Activated T-cell treated with anti-CD3 and anti-CD28 coated beads, Interleukin-2, amount 50 U/mL, for 4 hours (primary cell): ENCODE measurements around the gene BCAR3. TPM values are rescaled to one million over a fixed set of nuclear protein-coding genes. Genes with fewer than 3 reads are reported as not detected.

ENCODE experiments used
- ATAC-seq, 2 donors: fragments of 200-7000 bp; cut with Tn5 transposase; one replicate each; pipeline ENCODE4 v1.10.0; 2021
- DNase-seq: peaks from one replicate; pipeline ENCODE4 v3.0.0-alpha.2; 2020
- H3K27me3 Mint-ChIP-seq: one replicate; pipeline ENCODE4 v1.8.0; 2021; ENCODE audit warnings: low read depth, mixed read lengths
- H3K36me3 Mint-ChIP-seq: one replicate; pipeline ENCODE4 v1.8.0; 2022; ENCODE audit warnings: mixed read lengths; ENCODE audit not compliant: insufficient read depth
- H3K4me1 Mint-ChIP-seq: one replicate; pipeline ENCODE4 v1.8.0; 2021; ENCODE audit warnings: low read depth, mixed read lengths
- H3K4me3 Mint-ChIP-seq: one replicate; pipeline ENCODE4 v1.8.0; 2021; ENCODE audit warnings: mild to moderate bottlenecking, moderate library complexity, mixed read lengths
- H3K9me3 Mint-ChIP-seq: one replicate; pipeline ENCODE4 v1.8.0; 2021; ENCODE audit warnings: mixed read lengths
- total RNA-seq, 3 donors: library from RNA; stranded (reverse); gene quantifications; one replicate each; pipeline ENCODE4 v1.2.1, GENCODE V29; 2021

BCAR3 gene
- total RNA-seq, 3 donors from 2014 or later = 0.53 to 1.7 (median 1.2) TPM

DNA sequence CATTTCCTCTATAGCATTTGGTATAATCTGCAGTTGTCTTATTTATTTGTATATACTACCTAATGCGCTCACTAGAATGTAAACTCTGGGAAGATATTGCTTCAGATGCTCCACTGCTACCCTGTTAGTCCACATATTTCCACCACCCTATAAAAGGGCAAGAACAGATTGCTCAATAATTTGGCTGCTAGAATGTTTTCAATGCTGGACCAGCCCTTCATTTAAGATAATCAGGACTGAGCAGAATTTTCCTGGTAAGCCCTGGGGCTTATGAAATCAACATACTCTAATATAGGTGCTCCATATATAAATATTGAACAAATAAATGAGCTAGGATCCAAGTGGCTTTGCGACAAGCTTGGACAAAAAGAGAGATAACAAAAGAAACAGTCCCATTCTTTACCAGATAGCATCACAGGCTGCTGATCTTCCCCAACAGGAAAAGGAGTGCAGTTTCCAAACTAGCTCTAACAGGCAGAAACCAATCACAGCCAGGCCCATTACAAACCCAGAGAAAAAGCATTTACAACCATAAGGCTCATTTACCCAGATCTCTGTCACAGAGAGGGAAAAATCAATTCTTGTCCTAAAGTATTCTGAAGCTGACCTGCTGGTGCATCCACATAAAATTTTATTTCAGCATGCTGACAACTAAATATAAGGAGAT is 8.3 kb downstream of the BCAR3 start:
- H3K9me3 Mint-ChIP-seq = no peaks in the 10 kb centered on the region
- ATAC-seq = no peak
- DNase-seq = no peak
- H3K4me3 Mint-ChIP-seq = no peak overlapping the region
- H3K36me3 Mint-ChIP-seq = no peaks in the 10 kb centered on the region
- H3K4me1 Mint-ChIP-seq = no peaks in the 10 kb centered on the region
- H3K27me3 Mint-ChIP-seq = peaks cover 5% of the 10 kb centered on the region

DNA sequence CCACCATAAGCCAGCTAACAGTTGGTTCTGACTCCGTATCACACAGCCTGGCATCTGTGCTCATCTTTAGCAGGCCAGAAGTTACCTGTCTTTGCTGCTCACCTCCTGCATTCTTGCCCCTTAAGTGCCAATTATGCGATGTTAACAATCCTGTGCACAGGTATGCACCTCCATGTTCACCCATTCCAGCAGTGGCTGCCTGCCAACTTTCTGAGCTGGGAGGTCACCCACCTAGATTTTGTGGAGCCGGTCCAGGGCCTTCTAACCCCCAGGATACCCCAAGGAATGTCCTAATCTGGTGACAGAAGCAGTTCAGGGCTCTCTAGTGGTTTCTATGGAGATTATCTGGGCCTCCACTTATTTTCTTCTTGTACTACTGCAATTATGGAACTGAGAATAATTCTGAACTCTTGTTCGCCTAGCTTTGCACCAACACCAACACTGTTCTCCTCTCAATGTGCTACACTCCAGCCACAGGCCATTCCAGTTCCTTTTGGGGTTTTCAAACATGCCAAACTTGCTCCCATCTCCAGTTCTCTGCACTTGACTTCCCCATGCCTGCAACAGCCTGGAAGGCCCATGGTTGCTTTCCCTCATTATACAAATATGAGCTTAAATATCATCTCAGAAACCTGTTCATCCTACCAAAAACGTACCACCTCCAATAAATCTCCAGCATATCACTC is 9.0 kb downstream of the BCAR3 start:
- peaks cover 4% of the 10 kb centered on the region for H3K27me3 Mint-ChIP-seq
- ATAC-seq (no peak), DNase-seq (no peak)
- no peaks in the 10 kb centered on the region for H3K9me3 Mint-ChIP-seq
- no peaks in the 10 kb centered on the region for H3K4me1 Mint-ChIP-seq
- no peak overlapping the region for H3K4me3 Mint-ChIP-seq
- H3K36me3 Mint-ChIP-seq = no peaks in the 10 kb centered on the region

DNA sequence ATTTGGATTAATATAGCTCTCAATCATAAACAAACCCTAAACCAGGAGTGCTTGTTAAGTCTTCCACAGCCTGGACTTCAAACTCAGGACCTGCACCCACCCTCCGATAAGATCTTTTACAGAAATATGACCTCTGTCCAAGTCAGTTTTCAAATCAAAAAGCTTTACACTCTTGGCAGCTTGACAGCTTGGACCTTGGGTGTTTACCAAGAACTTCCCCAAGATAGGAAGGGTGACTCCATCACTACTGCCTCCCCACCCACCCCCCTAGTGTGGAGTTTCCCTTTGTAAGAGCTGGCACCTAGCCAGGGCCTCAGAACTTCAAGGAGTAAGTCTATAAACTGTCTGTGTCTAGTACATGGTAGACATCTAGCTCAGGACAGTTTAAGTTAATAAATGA is 9.6 kb downstream of the BCAR3 start:
- no peaks in the 10 kb centered on the region for H3K27me3 Mint-ChIP-seq
- no peak overlapping the region for H3K4me3 Mint-ChIP-seq
- H3K9me3 Mint-ChIP-seq = no peaks in the 10 kb centered on the region
- H3K36me3 Mint-ChIP-seq = no peaks in the 10 kb centered on the region
- ATAC-seq = no peak
- no peak for DNase-seq
- H3K4me1 Mint-ChIP-seq = no peaks in the 10 kb centered on the region

DNA sequence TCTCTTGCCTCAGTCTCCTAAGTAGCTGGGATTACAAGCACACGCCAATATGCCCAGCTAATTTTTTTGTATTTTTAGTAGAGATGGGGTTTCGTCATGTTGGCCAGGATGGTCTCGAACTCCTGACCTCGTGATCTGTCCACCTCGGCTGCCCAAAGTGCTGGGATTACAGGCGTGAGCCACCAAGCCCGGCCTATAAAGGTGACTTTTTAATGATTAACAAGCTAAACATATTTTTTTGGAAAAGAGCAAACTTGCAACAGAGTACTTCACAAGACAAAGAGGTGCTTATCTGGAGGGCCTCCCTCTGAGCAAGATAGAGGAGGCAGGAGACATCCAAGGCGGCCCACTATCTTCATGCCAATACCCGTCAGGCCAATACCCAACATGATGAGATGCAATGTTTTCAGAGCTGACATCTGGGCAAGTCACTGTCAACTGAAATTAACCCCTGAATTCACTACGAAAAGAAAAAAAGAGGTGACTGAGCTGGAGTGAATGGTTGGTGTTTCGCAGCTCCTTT is 10.5 kb downstream of the BCAR3 start:
- no peak for DNase-seq
- no peaks in the 10 kb centered on the region for H3K36me3 Mint-ChIP-seq
- H3K9me3 Mint-ChIP-seq = no peaks in the 10 kb centered on the region
- no peaks in the 10 kb centered on the region for H3K4me1 Mint-ChIP-seq
- no peak for ATAC-seq
- H3K27me3 Mint-ChIP-seq = no peaks in the 10 kb centered on the region
- no peak overlapping the region for H3K4me3 Mint-ChIP-seq

DNA sequence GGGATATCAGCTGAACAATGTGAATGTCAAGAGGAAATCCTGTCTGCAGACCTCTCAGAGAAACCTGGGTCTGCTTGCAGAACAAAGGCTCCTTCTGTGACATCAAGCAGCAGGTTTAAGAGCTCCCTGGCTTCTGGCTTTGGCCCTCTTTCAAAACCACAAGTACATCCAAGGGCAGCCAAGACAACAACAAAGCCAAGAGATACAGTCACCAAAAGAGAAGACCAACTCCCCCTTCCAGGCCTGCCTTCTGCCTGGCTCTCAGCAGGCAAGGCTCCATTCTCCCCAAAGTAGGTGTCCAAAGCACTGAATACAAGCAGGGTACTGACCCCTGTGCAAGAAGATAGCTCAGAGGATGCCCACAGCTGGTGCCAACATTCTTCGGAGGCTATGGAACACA is 11.5 kb downstream of the BCAR3 start:
- no peak overlapping the region for H3K4me3 Mint-ChIP-seq
- DNase-seq = no peak
- H3K9me3 Mint-ChIP-seq = no peaks in the 10 kb centered on the region
- H3K27me3 Mint-ChIP-seq = no peaks in the 10 kb centered on the region
- H3K4me1 Mint-ChIP-seq = no peaks in the 10 kb centered on the region
- no peak for ATAC-seq
- no peaks in the 10 kb centered on the region for H3K36me3 Mint-ChIP-seq

DNA sequence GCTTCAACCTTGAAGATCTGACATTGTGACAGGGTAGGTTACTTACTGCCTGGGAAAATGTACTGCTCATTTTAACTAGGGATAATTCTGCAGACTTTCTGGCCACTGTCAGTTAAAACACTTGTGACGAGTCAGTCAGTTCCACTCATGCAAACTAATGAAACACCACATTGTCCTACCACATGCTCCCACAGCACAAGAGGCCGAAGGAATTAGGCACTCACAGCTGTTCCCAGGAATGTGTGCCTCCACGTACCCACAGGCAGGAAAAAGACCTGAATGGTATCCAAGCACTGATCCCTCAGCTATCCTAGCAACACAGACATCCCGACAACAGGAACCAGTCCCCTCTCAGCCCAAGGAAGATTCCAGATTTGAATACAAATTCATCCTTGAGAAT is 12.3 kb downstream of the BCAR3 start:
- no peak for DNase-seq
- H3K36me3 Mint-ChIP-seq = no peaks in the 10 kb centered on the region
- ATAC-seq = no peak

DNA sequence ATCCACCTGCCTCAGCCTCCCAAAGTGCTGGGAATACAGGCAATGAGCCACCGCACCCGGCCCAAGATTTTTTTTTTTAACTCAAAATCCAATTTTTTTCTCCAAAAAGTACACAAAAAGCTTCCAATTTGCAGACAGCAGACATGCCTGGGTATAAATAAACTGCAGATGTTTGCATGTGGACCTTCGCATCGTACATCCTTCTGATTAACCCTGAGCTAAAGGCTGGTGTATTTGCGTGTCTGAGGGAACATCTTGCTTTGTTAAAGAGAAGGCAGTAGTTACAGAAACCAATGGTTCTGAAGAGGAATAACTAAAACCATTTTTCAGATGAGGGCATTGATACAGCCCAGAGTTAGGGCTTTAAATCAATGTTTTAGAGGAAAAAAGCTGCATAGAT is 12.7 kb downstream of the BCAR3 start:
- Mint-ChIP-seq H3K9me3 (no peaks in the 10 kb centered on the region), H3K36me3 (no peaks in the 10 kb centered on the region), H3K4me3 (no peak overlapping the region), H3K27me3 (peaks cover 1% of the 10 kb centered on the region), H3K4me1 (no peaks in the 10 kb centered on the region)
- DNase-seq (no peak), ATAC-seq (no peak)

More for the DNA sequence above, 12.3 kb downstream of the BCAR3 start:
- no peak overlapping the region for H3K4me3 Mint-ChIP-seq
- H3K4me1 Mint-ChIP-seq = no peaks in the 10 kb centered on the region
- peaks cover 1% of the 10 kb centered on the region for H3K27me3 Mint-ChIP-seq
- no peaks in the 10 kb centered on the region for H3K9me3 Mint-ChIP-seq

DNA sequence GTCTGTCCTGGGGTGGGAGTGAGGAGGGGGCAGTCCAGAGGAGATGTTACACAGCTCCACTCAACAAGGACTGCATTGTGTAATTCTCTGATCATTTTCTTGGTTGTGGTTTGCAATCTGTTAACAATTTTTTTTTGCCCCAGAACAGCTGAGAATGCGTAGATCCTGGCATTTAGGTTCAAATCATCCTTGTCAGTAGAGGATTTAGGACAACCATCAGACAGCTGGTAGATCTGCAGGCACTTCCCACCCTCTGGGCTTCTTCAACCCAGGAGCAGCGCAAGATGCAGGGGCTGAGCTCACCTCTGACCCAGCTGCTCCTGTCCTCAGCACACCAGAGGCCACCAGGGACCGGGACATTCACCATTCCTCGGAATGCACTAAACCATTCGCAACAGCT is 13.5 kb downstream of the BCAR3 start:
- peaks cover 1% of the 10 kb centered on the region for H3K27me3 Mint-ChIP-seq
- H3K36me3 Mint-ChIP-seq = no peaks in the 10 kb centered on the region
- DNase-seq = no peak
- H3K4me3 Mint-ChIP-seq = no peak overlapping the region
- ATAC-seq = no peak
- H3K4me1 Mint-ChIP-seq = no peaks in the 10 kb centered on the region
- no peaks in the 10 kb centered on the region for H3K9me3 Mint-ChIP-seq

DNA sequence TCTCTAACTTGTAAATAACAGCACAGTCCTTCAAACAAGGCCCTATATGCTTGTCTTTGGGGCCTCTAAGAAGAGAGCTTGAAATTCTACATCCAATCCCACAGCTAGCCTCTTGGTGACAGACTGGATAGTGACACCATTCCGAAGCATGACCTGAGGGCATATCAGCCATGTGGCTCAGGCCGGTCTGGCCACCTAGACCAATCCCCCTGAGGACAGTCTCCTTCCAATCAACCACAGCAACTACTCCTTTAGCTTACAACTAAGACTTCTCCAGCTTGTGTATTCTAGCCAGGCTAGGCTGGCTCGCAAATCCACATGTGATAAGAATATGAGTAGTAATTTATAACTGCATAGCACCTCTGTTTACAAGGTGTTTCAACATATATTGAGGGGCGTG is 14.0 kb downstream of the BCAR3 start:
- H3K4me3 Mint-ChIP-seq = no peak overlapping the region
- H3K27me3 Mint-ChIP-seq = peaks cover 1% of the 10 kb centered on the region
- H3K36me3 Mint-ChIP-seq = no peaks in the 10 kb centered on the region
- no peak for DNase-seq
- no peaks in the 10 kb centered on the region for H3K4me1 Mint-ChIP-seq
- no peak for ATAC-seq
- H3K9me3 Mint-ChIP-seq = no peaks in the 10 kb centered on the region

DNA sequence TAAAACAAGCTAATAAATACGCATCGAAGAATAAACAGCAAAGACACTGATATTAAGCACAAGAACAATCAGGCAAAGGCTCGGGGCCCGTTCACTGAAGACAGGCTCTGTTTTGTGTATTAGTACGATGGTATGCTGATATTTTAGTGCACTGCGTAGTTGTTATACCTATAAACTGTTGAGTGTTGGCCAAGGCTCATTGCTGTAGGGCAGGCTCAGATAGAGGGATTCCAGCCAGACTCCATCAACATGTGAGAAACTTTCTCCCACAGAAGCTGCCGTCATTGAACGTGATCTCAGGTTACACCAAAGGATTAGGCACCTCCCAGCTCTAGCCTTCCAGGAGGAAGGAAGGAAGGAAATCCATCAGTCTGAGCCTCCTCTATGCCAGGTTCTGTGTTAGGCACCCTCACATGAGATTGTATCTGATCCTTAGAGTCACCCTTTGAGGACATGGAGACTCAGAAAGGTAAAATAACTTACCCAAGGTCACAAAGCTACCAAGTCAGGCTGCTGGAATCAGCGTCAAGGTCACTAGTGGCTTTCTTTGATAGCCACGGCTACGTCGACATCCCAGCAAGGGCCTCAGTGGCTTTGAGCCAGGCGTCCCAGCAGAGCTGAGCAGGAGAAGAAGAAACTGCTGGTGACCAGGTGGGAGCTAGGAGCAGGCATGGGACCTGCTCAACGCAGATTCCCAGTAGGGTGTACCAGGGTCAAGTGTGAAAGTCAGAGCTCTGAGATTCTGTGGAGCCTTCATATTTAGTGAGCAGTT is 14.8 kb downstream of the BCAR3 start:
- H3K4me3 Mint-ChIP-seq = no peak overlapping the region
- H3K9me3 Mint-ChIP-seq = no peaks in the 10 kb centered on the region
- no peaks in the 10 kb centered on the region for H3K4me1 Mint-ChIP-seq
- ATAC-seq (no peak), DNase-seq (no peak)
- peaks cover 1% of the 10 kb centered on the region for H3K27me3 Mint-ChIP-seq
- H3K36me3 Mint-ChIP-seq = no peaks in the 10 kb centered on the region

DNA sequence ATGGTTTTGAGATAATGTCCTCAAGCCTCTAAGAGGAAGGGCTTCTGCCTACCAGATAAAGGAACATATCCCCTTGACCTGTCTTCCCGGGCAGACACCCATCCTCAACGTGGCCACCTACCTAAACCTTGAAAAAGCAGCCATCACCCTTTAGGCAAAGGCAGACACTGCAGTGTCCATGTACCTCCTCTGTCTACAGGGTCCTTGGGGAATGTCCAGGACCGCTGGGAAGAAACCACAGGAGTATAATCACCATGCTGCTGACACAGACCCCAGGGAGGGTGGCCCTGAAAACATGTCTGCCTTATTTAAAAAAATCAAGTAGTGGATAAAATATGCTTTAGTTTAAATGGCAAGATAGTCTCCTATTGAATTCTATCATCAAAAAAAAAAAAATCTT is 16.6 kb downstream of the BCAR3 start:
- no peaks in the 10 kb centered on the region for H3K9me3 Mint-ChIP-seq
- ATAC-seq = no peak
- no peak overlapping the region for H3K4me3 Mint-ChIP-seq
- DNase-seq = no peak
- no peaks in the 10 kb centered on the region for H3K4me1 Mint-ChIP-seq
- H3K27me3 Mint-ChIP-seq = peaks cover 1% of the 10 kb centered on the region
- H3K36me3 Mint-ChIP-seq = no peaks in the 10 kb centered on the region

DNA sequence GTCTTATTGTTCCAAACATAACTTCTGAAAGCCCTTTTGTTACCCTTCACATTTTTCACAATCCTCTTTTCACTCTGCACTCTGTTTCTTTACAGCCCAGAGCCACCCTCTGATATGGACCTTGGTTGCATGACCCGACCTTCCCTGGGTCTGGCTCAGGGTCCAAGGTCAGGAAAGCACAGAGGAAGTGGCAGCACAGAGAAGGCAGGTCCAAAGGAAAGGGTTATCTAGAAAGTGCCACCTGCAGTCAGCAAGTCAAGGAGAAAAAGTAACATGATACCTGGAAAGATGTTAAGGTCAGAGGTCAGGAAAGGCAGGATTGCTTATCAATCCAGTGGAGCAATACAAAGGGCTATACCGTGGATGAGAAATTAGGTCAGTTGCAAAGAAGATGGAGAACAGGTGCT is 18.4 kb downstream of the BCAR3 start:
- no peak overlapping the region for H3K4me3 Mint-ChIP-seq
- H3K4me1 Mint-ChIP-seq = no peaks in the 10 kb centered on the region
- no peak for DNase-seq
- peaks cover 1% of the 10 kb centered on the region for H3K27me3 Mint-ChIP-seq
- H3K36me3 Mint-ChIP-seq = no peaks in the 10 kb centered on the region
- H3K9me3 Mint-ChIP-seq = no peaks in the 10 kb centered on the region
- ATAC-seq = no peak

DNA sequence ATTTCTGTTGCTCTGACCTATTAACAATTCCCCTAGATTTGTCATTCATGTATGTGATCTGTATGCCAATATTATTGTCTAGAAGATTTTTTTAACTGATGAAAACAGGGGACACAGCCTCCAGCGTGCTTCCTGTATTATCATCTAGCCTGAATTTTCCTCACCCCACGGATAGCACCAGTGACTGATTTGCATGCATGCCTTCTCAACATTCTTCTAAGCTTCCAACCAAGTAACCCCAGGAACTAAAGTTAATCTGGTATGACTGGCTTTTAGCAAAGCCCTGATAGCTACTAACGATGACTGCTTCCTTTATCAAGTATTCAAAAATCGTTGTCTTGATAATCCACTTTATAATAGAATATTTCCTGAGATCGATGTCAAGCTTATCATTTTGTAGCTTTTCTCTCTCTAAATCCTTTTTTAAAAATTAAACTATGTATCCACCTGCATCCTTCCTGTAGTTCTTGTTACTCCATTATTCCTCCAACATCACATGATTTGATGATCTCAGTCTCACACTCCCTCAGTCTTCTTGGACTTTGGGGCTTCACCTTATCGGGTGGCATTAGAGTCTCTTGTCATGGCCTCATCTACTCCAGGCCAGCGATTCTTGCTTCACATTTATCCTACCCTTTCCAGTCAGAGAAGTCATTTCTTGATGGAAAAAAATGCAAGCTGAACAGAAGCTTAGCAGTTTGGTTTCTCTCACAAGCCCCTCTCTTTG is 19.0 kb downstream of the BCAR3 start:
- H3K36me3 Mint-ChIP-seq = no peaks in the 10 kb centered on the region
- ATAC-seq = no peak
- H3K9me3 Mint-ChIP-seq = no peaks in the 10 kb centered on the region

DNA sequence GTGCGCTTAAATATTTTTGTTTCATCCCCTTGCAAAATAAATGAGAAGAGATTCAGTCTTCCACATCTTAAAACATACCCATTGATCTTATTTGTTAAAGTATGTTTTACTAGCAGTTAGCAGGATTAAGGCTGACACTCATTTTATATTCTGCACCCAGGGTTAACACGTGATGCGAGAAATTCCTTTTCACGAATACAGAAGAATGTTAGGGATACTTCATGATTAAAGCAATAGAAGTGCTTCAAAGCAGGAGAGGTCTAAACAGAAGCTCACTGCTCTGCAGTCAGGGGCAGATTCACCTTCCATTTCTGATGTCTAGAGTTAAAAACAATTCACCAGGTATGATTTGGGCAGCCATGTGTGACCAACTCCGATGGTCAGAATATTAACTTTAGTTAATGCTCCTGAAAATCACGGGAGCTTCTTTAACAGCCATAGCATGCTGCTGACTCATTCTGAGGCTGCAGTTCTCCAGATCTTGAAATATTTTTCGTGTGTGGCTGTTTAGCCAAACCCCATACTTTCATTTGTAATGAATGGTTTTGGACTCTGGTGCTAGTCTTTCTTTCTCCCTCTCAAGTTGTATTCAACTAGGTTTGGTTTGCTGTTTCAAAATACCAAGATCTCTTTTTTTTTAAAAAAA is 19.7 kb downstream of the BCAR3 start:
- H3K9me3 Mint-ChIP-seq = no peaks in the 10 kb centered on the region
- no peak overlapping the region for H3K4me3 Mint-ChIP-seq
- ATAC-seq (no peak), DNase-seq (no peak)
- H3K4me1 Mint-ChIP-seq = no peaks in the 10 kb centered on the region
- H3K27me3 Mint-ChIP-seq = peaks cover 1% of the 10 kb centered on the region
- no peaks in the 10 kb centered on the region for H3K36me3 Mint-ChIP-seq

More for the DNA sequence above, 19.0 kb downstream of the BCAR3 start:
- Mint-ChIP-seq H3K4me1 (no peaks in the 10 kb centered on the region), H3K4me3 (no peak overlapping the region), H3K27me3 (peaks cover 1% of the 10 kb centered on the region)
- DNase-seq = no peak
